H9 (cell line): ENCODE measurements around the gene TCF23. TPM values are rescaled to one million over a fixed set of nuclear protein-coding genes. Genes with fewer than 3 reads are reported as not detected.

Experiments
- DNase-seq: peaks from one replicate; pipeline ENCODE4 v3.0.0-alpha.2; 2017
- H2AFZ ChIP-seq: one replicate; pipeline ENCODE4 v1.6.1; 2013; ENCODE audit warnings: mild to moderate bottlenecking, low read length, control low read depth, moderate library complexity
- H2AK5ac ChIP-seq: 2 replicates; pipeline ENCODE4 v1.6.1; 2013; ENCODE audit warnings: low read length, control low read depth, mixed read lengths; ENCODE audit not compliant: insufficient read length
- H2BK120ac ChIP-seq: one replicate; pipeline ENCODE4 v1.6.1; 2013; ENCODE audit warnings: low read depth, mild to moderate bottlenecking, low read length, control low read depth, inconsistent platforms; ENCODE audit not compliant: poor library complexity, severe bottlenecking
- H2BK12ac ChIP-seq: 2 replicates; pipeline ENCODE4 v1.6.1; 2013; ENCODE audit warnings: low read length, control low read depth, mixed read lengths, low read depth; ENCODE audit not compliant: insufficient read length
- H2BK15ac ChIP-seq: 2 replicates; pipeline ENCODE4 v1.6.1; 2013; ENCODE audit warnings: low read depth, low read length, control low read depth
- H2BK20ac ChIP-seq: one replicate; pipeline ENCODE4 v1.6.1; 2013; ENCODE audit warnings: low read depth, mild to moderate bottlenecking, low read length, control low read depth, inconsistent platforms; ENCODE audit not compliant: poor library complexity, severe bottlenecking
- H2BK5ac ChIP-seq: 2 replicates; pipeline ENCODE4 v1.6.1; 2013; ENCODE audit warnings: low read length, control low read depth, mixed read lengths; ENCODE audit not compliant: insufficient read length
- H3K14ac ChIP-seq: 2 replicates; pipeline ENCODE4 v1.6.1; 2013; ENCODE audit warnings: low read length, control low read depth; ENCODE audit not compliant: insufficient read depth
- H3K18ac ChIP-seq: 2 replicates; pipeline ENCODE4 v1.6.1; 2013; ENCODE audit warnings: low read depth, mild to moderate bottlenecking, mixed read lengths, low read length, control low read depth; ENCODE audit not compliant: insufficient read length
- H3K23ac ChIP-seq: 2 replicates; pipeline ENCODE4 v1.6.1; 2013; ENCODE audit warnings: low read length, control low read depth, mixed read lengths, low read depth; ENCODE audit not compliant: insufficient read length
- H3K23me2 ChIP-seq: 2 replicates; pipeline ENCODE4 v1.6.1; 2013; ENCODE audit warnings: low read depth, mild to moderate bottlenecking, mixed read lengths, low read length, control low read depth; ENCODE audit not compliant: insufficient read length, poor library complexity, severe bottlenecking
- H3K27ac ChIP-seq: 2 replicates; pipeline ENCODE4 v1.5.1; 2013; ENCODE audit warnings: low read length, control low read depth, mixed read lengths, low read depth; ENCODE audit not compliant: insufficient read length
- H3K27me3 ChIP-seq: 2 replicates; pipeline ENCODE4 v1.6.1; 2013; ENCODE audit warnings: low read length, control low read depth, inconsistent platforms; ENCODE audit not compliant: insufficient read depth
- H3K4ac ChIP-seq: 2 replicates; pipeline ENCODE4 v1.6.1; 2013; ENCODE audit warnings: low read depth, mild to moderate bottlenecking, control low read depth, inconsistent platforms, low read length, moderate library complexity
- H3K4me1 ChIP-seq: 2 replicates; pipeline ENCODE4 v1.6.1; 2013; ENCODE audit warnings: low read length, control low read depth, inconsistent platforms; ENCODE audit not compliant: insufficient read depth
- H3K4me2 ChIP-seq: 2 replicates; pipeline ENCODE4 v1.6.1; 2013; ENCODE audit warnings: low read length, control low read depth, mixed read lengths; ENCODE audit not compliant: insufficient read length, insufficient read depth
- H3K56ac ChIP-seq: 2 replicates; pipeline ENCODE4 v1.6.1; 2013; ENCODE audit warnings: low read depth, mild to moderate bottlenecking, mixed read lengths, low read length, control low read depth; ENCODE audit not compliant: insufficient read length
- H3K79me1 ChIP-seq: 2 replicates; pipeline ENCODE4 v1.6.1; 2013; ENCODE audit warnings: low read depth, mild to moderate bottlenecking, moderate library complexity, low read length, control low read depth, inconsistent platforms; ENCODE audit not compliant: insufficient read depth, poor library complexity, severe bottlenecking
- H3K79me2 ChIP-seq: 2 replicates; pipeline ENCODE4 v1.6.1; 2013; ENCODE audit warnings: low read length, control low read depth, inconsistent platforms; ENCODE audit not compliant: insufficient read depth
- H3K9ac ChIP-seq: 2 replicates; pipeline ENCODE4 v1.6.1; 2013; ENCODE audit warnings: low read length, control low read depth, mixed read lengths; ENCODE audit not compliant: insufficient read length; ENCODE audit errors: extremely low read depth
- H3K9me3 ChIP-seq: one replicate; pipeline ENCODE4 v1.6.1; 2013; ENCODE audit warnings: low read depth, low read length, inconsistent platforms; ENCODE audit not compliant: control insufficient read depth
- H3T11ph ChIP-seq: one replicate; pipeline ENCODE4 v1.6.1; 2013; ENCODE audit warnings: mild to moderate bottlenecking, low read length, control low read depth, inconsistent platforms
- H4K20me1 ChIP-seq: one replicate; pipeline ENCODE4 v1.6.1; 2013; ENCODE audit not compliant: control insufficient read depth, insufficient read length, insufficient read depth
- H4K5ac ChIP-seq: 2 replicates; pipeline ENCODE4 v1.6.1; 2013; ENCODE audit warnings: low read depth, mild to moderate bottlenecking, mixed read lengths, low read length, control low read depth; ENCODE audit not compliant: insufficient read length
- H4K8ac ChIP-seq: replicated peaks from 2 replicates; pipeline ENCODE4 v1.6.1; 2013; ENCODE audit warnings: low read length, control low read depth, mixed read lengths, low read depth; ENCODE audit not compliant: insufficient read length
- H4K91ac ChIP-seq: 2 replicates; pipeline ENCODE4 v1.6.1; 2013; ENCODE audit warnings: low read depth, mild to moderate bottlenecking, moderate library complexity, mixed read lengths, low read length, control low read depth; ENCODE audit not compliant: insufficient read length
- H3K27ac Mint-ChIP-seq, 3 experiments: 2 replicates in 2 of 3; 3 replicates in 1 of 3; pipeline ENCODE4 v1.8.0; 2020 to 2021; ENCODE audit warnings: mixed read lengths in 3 of 3, mild to moderate bottlenecking in 1 of 3, moderate library complexity in 1 of 3
- H3K27me3 Mint-ChIP-seq: 2 replicates; pipeline ENCODE4 v1.8.0; 2021; ENCODE audit warnings: low read depth, mild to moderate bottlenecking, moderate library complexity, mixed read lengths
- H3K36me3 Mint-ChIP-seq, 3 experiments: 2 replicates in 2 of 3; 3 replicates in 1 of 3; pipeline ENCODE4 v1.8.0; 2020 to 2021; ENCODE audit warnings: low read depth in 3 of 3, mixed read lengths in 3 of 3; ENCODE audit not compliant: insufficient read depth in 1 of 3
- H3K4me1 Mint-ChIP-seq, 2 experiments: 2 replicates each; pipeline ENCODE4 v1.8.0; 2020; ENCODE audit warnings: mixed read lengths in 2 of 2
- H3K4me3 Mint-ChIP-seq, 2 experiments: 2 replicates in 1 of 2; 3 replicates in 1 of 2; pipeline ENCODE4 v1.8.0; 2020 to 2021; ENCODE audit warnings: mild to moderate bottlenecking in 2 of 2, mixed read lengths in 2 of 2, moderate library complexity in 1 of 2
- H3K9me3 Mint-ChIP-seq, 2 experiments: 2 replicates in 1 of 2; 3 replicates in 1 of 2; pipeline ENCODE4 v1.8.0; 2020; ENCODE audit warnings: mild to moderate bottlenecking in 2 of 2, mixed read lengths in 2 of 2, moderate library complexity in 1 of 2
- WGBS: extraction: QIAGEN DNeasy Blood & Tissue Kit; methylation state at CpG from one replicate; pipeline ENCODE4 v1.1.7; 2013; ENCODE audit warnings: missing lambda C conversion rate, low lambda C conversion rate, mixed read lengths; ENCODE audit not compliant: insufficient read length; ENCODE audit errors: extremely low coverage; 5-methylcytosine and 5-hydroxymethylcytosine counted together
- total RNA-seq: library from RNA; stranded (reverse); gene quantifications from 2 replicates; pipeline ENCODE4 v1.2.1, GENCODE V29; 2021
- TF ChIP-seq, protein P1 (sequence below): fragments of 200-600 bp; sonication (generic); conservative IDR thresholded peaks from 3 replicates; pipeline ENCODE4 v1.8.0; 2021; ENCODE audit warnings: antibody characterized with exemption, mild to moderate bottlenecking

TCF23 gene
- total RNA-seq, 1 experiment from 2014 or later, result not detected

DNA sequence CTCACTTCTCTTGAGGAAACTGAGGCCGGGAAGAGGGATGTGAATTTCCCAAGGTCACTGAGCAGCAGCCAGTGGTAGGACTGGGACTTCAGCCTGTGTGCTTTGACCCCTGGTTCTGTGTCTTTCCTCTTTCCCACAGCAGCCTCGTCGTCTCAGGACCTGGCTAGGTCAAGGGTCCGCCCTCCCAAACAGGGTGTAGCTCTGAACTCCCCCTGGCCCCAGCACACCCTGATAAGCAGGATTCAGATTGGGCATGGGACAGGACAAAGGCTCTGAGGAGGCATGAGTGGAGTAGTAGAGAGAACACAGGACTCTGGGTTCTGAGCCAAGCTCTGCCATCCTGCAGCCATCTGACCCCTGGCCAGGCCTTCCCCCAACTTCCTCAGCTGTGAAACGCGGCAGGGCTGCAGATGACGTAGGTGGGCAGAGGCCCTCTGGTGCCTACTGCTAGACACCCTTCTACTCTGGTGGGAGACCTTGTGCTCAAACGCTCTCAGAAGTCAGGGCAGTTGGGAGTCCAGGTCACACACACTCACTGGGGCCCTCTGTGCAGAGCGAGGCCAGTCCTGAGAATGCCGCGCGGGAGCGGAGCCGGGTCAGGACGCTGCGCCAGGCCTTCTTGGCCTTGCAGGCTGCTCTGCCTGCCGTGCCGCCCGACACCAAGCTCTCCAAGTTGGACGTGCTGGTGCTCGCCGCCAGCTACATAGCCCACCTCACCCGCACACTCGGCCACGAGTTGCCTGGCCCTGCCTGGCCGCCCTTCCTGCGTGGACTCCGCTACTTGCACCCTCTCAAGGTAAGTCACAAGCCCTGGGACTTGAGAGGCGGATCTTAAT is 984 bp downstream of the TCF23 start:
- Histone ChIP-seq H2BK20ac (no peak overlapping the region), H2BK5ac (no peak overlapping the region), H3K56ac (no peak overlapping the region), H3K79me2 (no peaks in the 10 kb centered on the region), H3K14ac (no peak overlapping the region; the same call in 1 of the 2 replicates), H2BK12ac (no peak overlapping the region), H4K5ac (no peak overlapping the region), H3K23ac (no peak overlapping the region), H3K4ac (no peak overlapping the region), H3K9ac (no peak overlapping the region), H2BK15ac (no peak overlapping the region), H3T11ph (no peak overlapping the region), H3K9me3 (no peaks in the 10 kb centered on the region), H4K91ac (no peak overlapping the region), H2AFZ (no peak overlapping the region), H4K8ac (no peak overlapping the region), H3K4me2 (no peak overlapping the region), H2BK120ac (no peak overlapping the region), H3K27ac (no peak overlapping the region), H4K20me1 (no peaks in the 10 kb centered on the region), H3K79me1 (no peaks in the 10 kb centered on the region), H3K23me2 (no peaks in the 10 kb centered on the region), H2AK5ac (no peak overlapping the region), H3K4me1 (no peaks in the 10 kb centered on the region), H3K27me3 (no peaks in the 10 kb centered on the region), H3K18ac (no peak overlapping the region)
- no peak for DNase-seq
- Mint-ChIP-seq H3K27ac (no peak overlapping the region), H3K4me1 (peaks cover 0 to 2% of the 10 kb centered on the region in 2 experiments; a peak in 1 of 4 replicates), H3K4me3 (no peak overlapping the region), H3K27me3 (peaks cover 2% of the 10 kb centered on the region; the same call in 1 of the 2 replicates), H3K36me3 (no peaks in the 10 kb centered on the region), H3K9me3 (peaks cover 0 to 2% of the 10 kb centered on the region in 2 experiments; a peak in 2 of 5 replicates)
- TF ChIP-seq, protein P1, sequence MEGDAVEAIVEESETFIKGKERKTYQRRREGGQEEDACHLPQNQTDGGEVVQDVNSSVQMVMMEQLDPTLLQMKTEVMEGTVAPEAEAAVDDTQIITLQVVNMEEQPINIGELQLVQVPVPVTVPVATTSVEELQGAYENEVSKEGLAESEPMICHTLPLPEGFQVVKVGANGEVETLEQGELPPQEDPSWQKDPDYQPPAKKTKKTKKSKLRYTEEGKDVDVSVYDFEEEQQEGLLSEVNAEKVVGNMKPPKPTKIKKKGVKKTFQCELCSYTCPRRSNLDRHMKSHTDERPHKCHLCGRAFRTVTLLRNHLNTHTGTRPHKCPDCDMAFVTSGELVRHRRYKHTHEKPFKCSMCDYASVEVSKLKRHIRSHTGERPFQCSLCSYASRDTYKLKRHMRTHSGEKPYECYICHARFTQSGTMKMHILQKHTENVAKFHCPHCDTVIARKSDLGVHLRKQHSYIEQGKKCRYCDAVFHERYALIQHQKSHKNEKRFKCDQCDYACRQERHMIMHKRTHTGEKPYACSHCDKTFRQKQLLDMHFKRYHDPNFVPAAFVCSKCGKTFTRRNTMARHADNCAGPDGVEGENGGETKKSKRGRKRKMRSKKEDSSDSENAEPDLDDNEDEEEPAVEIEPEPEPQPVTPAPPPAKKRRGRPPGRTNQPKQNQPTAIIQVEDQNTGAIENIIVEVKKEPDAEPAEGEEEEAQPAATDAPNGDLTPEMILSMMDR, result no peak
- no CpG with 5 or more reads among the region's 29 CpGs for WGBS
